H1 (cell line): ENCODE data around the gene VIM. TPM values are rescaled to one million over a fixed set of nuclear protein-coding genes. Genes with fewer than 3 reads are reported as not detected.

Source experiments
- BCL11A ChIP-seq, 2 experiments: IDR thresholded peaks; one replicate each; pipeline ENCODE4 v1.6.1; 2011; ENCODE audit warnings: low read depth in 2 of 2, low read length in 2 of 2, mild to moderate bottlenecking in 2 of 2
- CBX5 ChIP-seq: fragments of 300-800, 300-1000 bp; sonication (generic); IDR thresholded peaks from 2 replicates; pipeline ENCODE4 v1.7.1; 2016; ENCODE audit warnings: antibody characterized with exemption, low read length, low read depth
- GTF2F1 ChIP-seq: IDR thresholded peaks from 2 replicates; pipeline ENCODE4 v1.6.1; 2012; ENCODE audit warnings: low read depth, low read length, improper control_type of control experiment, borderline replicate concordance
- NANOG ChIP-seq: IDR thresholded peaks from 2 replicates; pipeline ENCODE4 v1.6.1; 2011; ENCODE audit warnings: low read length, low read depth, mild to moderate bottlenecking, inconsistent platforms; ENCODE audit not compliant: insufficient read depth, poor library complexity, severe bottlenecking
- RNF2 ChIP-seq: fragments of 200-900, 300-1000 bp; sonication (generic); IDR thresholded peaks from 2 replicates; pipeline ENCODE4 v1.7.1; 2016; ENCODE audit warnings: borderline replicate concordance, low read depth, mild to moderate bottlenecking, antibody characterized with exemption, low read length; ENCODE audit not compliant: poor library complexity, severe bottlenecking; ENCODE audit errors: missing control alignments
- SAP30 ChIP-seq: fragments of 300-600 bp; sonication (generic); IDR thresholded peaks from 2 replicates; pipeline ENCODE4 v1.7.1; 2012; ENCODE audit warnings: low read length, moderate library complexity, mild to moderate bottlenecking, inconsistent platforms; ENCODE audit not compliant: insufficient read depth, insufficient replicate concordance
- ZNF274 ChIP-seq: IDR thresholded peaks from 2 replicates; pipeline ENCODE4 v1.7.0; 2012; ENCODE audit warnings: low read length, borderline replicate concordance; ENCODE audit errors: extremely low read depth
- polyA plus RNA-seq, 7 experiments: library from polyadenylated mRNA; depleted of rRNA in 3 of 7; stranded (reverse) in 5 of 7; unstranded in 2 of 7; fragments of >200 nt in 5 of 7; fragments of 200-250 nt in 2 of 7; gene quantifications; 1 replicate in 5 of 7; 2 replicates in 1 of 7; 4 replicates in 1 of 7; pipeline versions ENCODE4 v1.2.1 to v1.2.3, GENCODE V29; 2011 to 2013; ENCODE audit warnings: missing spikeins in 2 of 7, mixed read lengths in 2 of 7
- total RNA-seq: library from RNA; stranded (reverse); fragmentation: NEBNext Ultra II Directional; extraction: Animal tissue kit (Norgen Biotek cat#: 25700); gene quantifications from 2 replicates; pipeline ENCODE4 v1.2.1, GENCODE V29; 2021

Gene VIM
- total and polyA plus RNA-seq, 2 of the 8 experiments (the other 6 are each of a cell fraction or from before 2014, with no cell fraction given) = 347 to 372 TPM

DNA sequence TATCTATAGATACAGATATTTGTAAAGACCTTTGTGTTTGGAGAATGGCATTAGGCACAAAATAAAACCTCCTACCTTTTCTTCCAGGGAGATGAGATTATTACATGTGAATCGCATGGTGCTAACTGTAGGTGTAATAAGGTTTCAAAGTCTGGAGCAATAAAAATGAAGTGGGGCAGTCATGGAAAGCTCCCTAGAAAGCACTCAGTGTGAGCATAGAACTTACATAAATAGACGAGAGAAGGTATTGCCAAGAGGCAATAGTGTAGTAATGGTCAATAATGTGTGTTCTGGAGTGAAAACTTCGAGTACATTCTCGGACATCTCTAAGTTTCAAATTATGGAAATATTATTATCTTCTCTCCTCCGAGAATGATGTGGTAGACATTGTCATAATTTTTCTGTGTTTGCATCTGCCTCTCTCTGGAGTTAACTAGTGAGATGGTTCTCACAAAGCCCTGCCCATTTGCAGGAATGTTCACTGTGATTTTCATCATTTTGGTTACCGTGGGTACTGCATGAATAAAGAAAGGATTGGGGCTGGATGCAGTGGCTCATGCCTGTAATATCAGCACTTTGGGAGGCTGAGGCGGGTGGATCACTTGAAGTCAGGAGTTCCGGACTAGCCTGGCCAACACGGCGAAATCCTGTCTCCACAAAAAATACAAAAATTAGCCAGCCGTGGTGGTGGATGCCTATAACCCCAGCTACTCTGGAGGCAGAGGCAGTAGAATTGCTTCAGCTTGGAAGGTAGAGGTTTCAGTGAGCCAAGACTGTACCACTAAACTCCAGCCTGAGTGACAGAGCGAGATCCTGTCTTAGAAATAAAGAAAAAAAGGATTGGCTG, 10.6 kb downstream of the VIM start (continued):
- TF ChIP-seq SAP30 (no peak), CBX5 (no peak), ZNF274 (no peak), RNF2 (no peak), BCL11A (IDR thresholded peaks at IDR 0.05; ENCODE audit: low read depth in 2 of 2, low read length in 2 of 2) (no peak), GTF2F1 (no peak), NANOG (no peak)
